OCI-LY3 (cell line): Measurements from ENCODE around the gene SRGAP2C.
"Not testable (repeated sequence)": the region's sequence is repeated elsewhere in the genome, so short reads cannot be mapped to it uniquely, and the experiment has no call there.

ENCODE experiments used
- EZH2phosphoT487 ChIP-seq: fragments of 200-600 bp; shearing (Covaris generic); IDR thresholded peaks from 2 replicates; pipeline ENCODE4 v1.6.1; 2018; ENCODE audit warnings: antibody characterized with exemption, mixed run types, low read depth
- TF ChIP-seq, protein P1 (sequence below): fragments of 200-600, 300-600 bp; sonication (generic); IDR thresholded peaks from 2 replicates; pipeline ENCODE4 v1.5.1; 2014; ENCODE audit warnings: antibody characterized with exemption, low read length, low read depth

DNA sequence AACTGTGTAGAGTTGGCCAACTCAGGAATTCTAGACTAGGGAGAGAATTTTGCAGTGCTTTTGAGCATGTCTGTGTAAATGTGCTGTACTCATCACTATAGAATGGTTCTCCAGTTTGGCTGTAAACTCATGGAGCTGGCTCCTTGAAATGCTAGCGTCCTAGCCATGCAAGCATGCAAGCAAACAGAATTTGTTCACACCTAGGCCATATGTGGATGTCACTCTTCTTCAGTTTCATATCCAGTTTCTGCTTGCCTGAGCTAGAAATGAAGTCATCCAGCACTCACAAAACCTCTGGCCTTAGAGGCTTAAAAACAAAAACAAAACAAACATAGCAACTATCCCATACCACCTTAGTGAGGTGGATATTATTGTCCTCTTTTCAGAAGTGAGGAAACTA, 37.0 kb downstream of the SRGAP2C start:
- TF ChIP-seq, protein P1, sequence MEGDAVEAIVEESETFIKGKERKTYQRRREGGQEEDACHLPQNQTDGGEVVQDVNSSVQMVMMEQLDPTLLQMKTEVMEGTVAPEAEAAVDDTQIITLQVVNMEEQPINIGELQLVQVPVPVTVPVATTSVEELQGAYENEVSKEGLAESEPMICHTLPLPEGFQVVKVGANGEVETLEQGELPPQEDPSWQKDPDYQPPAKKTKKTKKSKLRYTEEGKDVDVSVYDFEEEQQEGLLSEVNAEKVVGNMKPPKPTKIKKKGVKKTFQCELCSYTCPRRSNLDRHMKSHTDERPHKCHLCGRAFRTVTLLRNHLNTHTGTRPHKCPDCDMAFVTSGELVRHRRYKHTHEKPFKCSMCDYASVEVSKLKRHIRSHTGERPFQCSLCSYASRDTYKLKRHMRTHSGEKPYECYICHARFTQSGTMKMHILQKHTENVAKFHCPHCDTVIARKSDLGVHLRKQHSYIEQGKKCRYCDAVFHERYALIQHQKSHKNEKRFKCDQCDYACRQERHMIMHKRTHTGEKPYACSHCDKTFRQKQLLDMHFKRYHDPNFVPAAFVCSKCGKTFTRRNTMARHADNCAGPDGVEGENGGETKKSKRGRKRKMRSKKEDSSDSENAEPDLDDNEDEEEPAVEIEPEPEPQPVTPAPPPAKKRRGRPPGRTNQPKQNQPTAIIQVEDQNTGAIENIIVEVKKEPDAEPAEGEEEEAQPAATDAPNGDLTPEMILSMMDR = not testable (repeated sequence)
- not testable (repeated sequence) for TF ChIP-seq EZH2phosphoT487
